ENCODE measurements around the gene NADSYN1. TPM values are rescaled to one million over a fixed set of nuclear protein-coding genes. Genes with fewer than 3 reads are reported as not detected.

NADSYN1 gene
- total RNA-seq, 4 donors from 2014 or later = 54.2 to 85.9 (median 70.0) TPM

DNA sequence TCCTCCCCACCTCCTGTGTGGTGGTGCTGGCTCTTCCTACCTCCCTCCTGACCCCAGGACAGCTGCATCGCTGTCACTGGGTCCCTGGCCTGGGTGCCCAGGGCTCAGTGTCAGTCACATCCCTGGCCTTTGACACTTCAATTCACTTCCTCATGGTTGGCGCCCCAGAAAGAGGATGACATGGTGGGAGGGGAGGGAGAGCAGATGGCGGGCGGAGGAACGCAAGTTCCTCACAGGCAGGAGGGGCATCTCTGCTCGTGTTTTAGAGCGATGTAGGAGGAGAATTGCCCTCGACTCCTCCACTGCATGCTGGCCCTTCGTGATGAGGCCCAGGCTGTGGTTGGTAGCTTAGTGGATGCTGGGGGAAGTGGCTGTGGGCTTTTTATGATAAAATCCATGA lies 38.9 kb downstream of the NADSYN1 start:
- Histone ChIP-seq H3K27me3 (no peaks in the 10 kb centered on the region), H3K36me3 (peaks cover 0 to 99% (median 17%) of the 10 kb centered on the region in 3 donors), H3K4me3 (no peak overlapping the region), H3K27ac (no peak overlapping the region), H3K9me3 (no peaks in the 10 kb centered on the region), H3K4me1 (peaks cover 0 to 7% (median 0%) of the 10 kb centered on the region in 4 donors)
- 83 to 92% methylated on average over 9 of the region's 9 CpGs for WGBS, 2 donors
- no peak for DNase-seq (ENCODE audit: low spot score in 2 of 2)
- TF ChIP-seq POLR2A (IDR thresholded peaks at IDR 0.05) (no peak), CTCF (IDR thresholded peaks at IDR 0.05) (no peak), EP300 (IDR thresholded peaks at IDR 0.05) (no peak)

DNA sequence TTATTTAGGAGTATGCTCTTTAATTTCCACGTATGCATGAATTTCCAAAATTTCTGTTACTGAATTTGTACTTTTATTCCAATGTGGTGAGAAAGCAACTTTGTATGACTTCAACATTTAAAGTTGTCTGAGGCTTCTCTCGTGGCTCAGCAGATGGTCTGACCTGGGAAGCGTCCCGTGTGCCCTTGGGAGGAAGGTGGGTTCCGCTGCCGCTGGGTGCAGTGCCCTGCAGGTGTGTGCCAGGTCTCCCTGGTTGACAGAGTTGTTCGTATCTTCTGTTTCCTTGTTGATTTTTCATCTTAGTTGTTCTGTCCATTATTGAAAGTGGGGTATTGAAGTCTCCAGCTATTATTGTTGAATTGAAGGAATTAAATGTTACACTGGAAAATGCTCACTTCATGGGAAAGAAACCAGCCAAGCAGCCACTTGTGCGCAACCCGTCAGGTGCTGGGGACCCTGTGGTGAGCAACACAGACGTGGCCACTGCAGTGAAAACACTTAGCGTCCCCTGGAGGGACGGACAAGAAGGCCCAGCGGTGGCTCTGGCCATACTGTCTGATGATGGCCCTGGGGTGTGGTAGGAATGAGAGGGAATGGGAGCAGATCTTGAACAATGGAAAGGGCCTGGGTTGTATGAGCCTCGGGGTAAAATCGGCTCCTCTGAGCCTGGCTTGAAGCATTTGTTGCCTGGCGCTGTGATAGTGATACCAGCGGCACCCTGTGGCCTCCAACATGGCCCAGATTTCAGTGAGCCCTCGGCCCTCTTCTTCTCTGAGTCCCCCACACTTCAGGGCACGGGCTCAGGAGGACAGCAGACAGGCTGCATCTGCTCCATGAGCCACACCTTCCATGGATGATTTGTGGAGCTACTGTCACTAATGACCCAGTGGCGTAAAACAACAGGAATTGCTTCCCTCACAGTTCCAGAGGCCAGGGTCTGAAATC lies 42.6 kb downstream of the NADSYN1 start:
- no peaks in the 10 kb centered on the region for H3K4me1 ChIP-seq
- 90 to 91% methylated on average over 19 to 20 of the region's 20 CpGs for WGBS, 2 donors
- H3K27ac ChIP-seq = no peak overlapping the region
- TF ChIP-seq CTCF (IDR thresholded peaks at IDR 0.05) (no peak), POLR2A (IDR thresholded peaks at IDR 0.05) (no peak), EP300 (IDR thresholded peaks at IDR 0.05) (no peak)
- DNase-seq (ENCODE audit: low spot score in 2 of 2) = no peak
- no peaks in the 10 kb centered on the region for H3K27me3 ChIP-seq
- H3K9me3 ChIP-seq = no peaks in the 10 kb centered on the region
- peaks cover 0 to 100% (median 31%) of the 10 kb centered on the region in 3 donors for H3K36me3 ChIP-seq
- H3K4me3 ChIP-seq = no peak overlapping the region

DNA sequence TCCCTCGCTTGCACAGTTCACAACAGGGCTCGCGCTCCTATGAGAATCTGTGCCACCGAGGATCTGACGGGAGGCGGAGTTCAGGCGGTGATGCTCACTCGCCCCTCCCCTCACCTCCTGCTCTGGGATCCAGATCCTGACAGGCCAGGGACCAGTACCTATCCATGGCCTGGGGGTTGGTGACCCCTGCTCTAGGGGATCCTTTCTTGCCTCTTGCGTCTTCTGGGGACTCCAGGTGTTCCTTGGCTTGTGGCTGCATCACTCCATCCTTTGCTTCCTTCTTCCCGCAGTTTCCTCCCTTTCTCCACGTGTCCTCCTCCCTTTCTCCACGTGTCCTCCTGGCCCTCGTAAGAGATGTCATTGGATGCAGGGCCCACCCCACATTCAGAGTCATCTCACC lies 43.4 kb downstream of the NADSYN1 start:
- DNase-seq (ENCODE audit: low spot score in 2 of 2) = no peak
- no peak overlapping the region for H3K4me3 ChIP-seq
- WGBS, 2 donors = 98% methylated on average over 13 of the region's 13 CpGs
- no peaks in the 10 kb centered on the region for H3K9me3 ChIP-seq
- H3K4me1 ChIP-seq = no peaks in the 10 kb centered on the region
- peaks cover 0 to 100% (median 28%) of the 10 kb centered on the region in 3 donors for H3K36me3 ChIP-seq
- no peak for TF ChIP-seq EP300 (IDR thresholded peaks at IDR 0.05)
- no peak for TF ChIP-seq CTCF (IDR thresholded peaks at IDR 0.05)
- H3K27ac ChIP-seq = no peak overlapping the region
- no peaks in the 10 kb centered on the region for H3K27me3 ChIP-seq

- 93 to 96% methylated on average over 19 of the region's 19 CpGs for WGBS, 2 donors
- Histone ChIP-seq H3K4me3 (no peak overlapping the region), H3K27me3 (no peaks in the 10 kb centered on the region), H3K9me3 (no peaks in the 10 kb centered on the region), H3K27ac (no peak overlapping the region), H3K36me3 (peaks cover 0 to 98% (median 23%) of the 10 kb centered on the region in 3 donors), H3K4me1 (no peaks in the 10 kb centered on the region)
- no peak for TF ChIP-seq POLR2A (IDR thresholded peaks at IDR 0.05)
- TF ChIP-seq CTCF (IDR thresholded peaks at IDR 0.05) = no peak
- TF ChIP-seq EP300 (IDR thresholded peaks at IDR 0.05) = no peak
- no peak for DNase-seq (ENCODE audit: low spot score in 2 of 2)
These were observed 45.1 kb downstream of the NADSYN1 start for GRCh38 chr11:71498091-71498490.

DNA sequence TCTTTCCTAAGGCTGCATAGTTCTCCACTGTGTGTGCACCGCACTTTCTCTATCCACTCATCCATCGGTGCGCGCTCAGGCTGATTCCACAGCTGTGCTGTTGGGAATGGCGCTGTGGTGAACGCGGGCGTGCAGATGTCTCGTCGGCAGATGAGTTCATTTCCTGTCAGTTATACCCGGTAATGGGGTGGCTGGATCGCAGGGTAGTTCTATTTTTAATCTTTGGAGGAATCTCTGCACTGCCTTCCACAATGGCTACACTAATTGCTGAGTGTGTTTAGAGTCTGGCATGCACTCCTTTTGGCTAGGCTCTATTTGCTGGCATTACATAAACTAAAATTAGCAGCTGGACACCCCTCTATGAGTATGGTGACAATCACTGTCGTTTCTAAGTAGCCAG lies 46.1 kb downstream of the NADSYN1 start:
- H3K9me3 ChIP-seq = no peaks in the 10 kb centered on the region
- WGBS, 2 donors = 79 to 83% methylated on average over 11 to 13 of the region's 13 CpGs
- peaks cover 0 to 98% (median 23%) of the 10 kb centered on the region in 3 donors for H3K36me3 ChIP-seq
- no peaks in the 10 kb centered on the region for H3K4me1 ChIP-seq
- no peak for DNase-seq (ENCODE audit: low spot score in 2 of 2)
- TF ChIP-seq EP300 (IDR thresholded peaks at IDR 0.05) (no peak), CTCF (IDR thresholded peaks at IDR 0.05) (no peak), POLR2A (IDR thresholded peaks at IDR 0.05) (no peak)
- no peaks in the 10 kb centered on the region for H3K27me3 ChIP-seq
- H3K27ac ChIP-seq = no peak overlapping the region
- H3K4me3 ChIP-seq = no peak overlapping the region

All from tibial nerve (tissue), 4 donors.